ENCODE measurements around the gene SND1. TPM values are rescaled to one million over a fixed set of nuclear protein-coding genes. Genes with fewer than 3 reads are reported as not detected.

SND1 gene
- total RNA-seq, 1 donor, result 241 TPM

GRCh38 chr7:127953423-127954356, 301.7 kb downstream of the SND1 start:
- H3K4me3 ChIP-seq (ENCODE audit: low read depth, low read length), result no peak overlapping the region
- no peak for TF ChIP-seq CTCF (IDR thresholded peaks at IDR 0.05; ENCODE audit: insufficient read depth, low read depth, low read length)
- no peak for DNase-seq (ENCODE audit: low read depth)

- no peak for DNase-seq (ENCODE audit: low read depth)
- TF ChIP-seq CTCF (IDR thresholded peaks at IDR 0.05; ENCODE audit: insufficient read depth, low read depth, low read length), result no peak
- H3K4me3 ChIP-seq (ENCODE audit: low read depth, low read length), result no peak overlapping the region
Measured at GRCh38 chr7:127954357-127954748, 302.4 kb downstream of the SND1 start.

- H3K4me3 ChIP-seq (ENCODE audit: low read depth, low read length), result no peak overlapping the region
- peak; percentile 78 for DNase-seq (ENCODE audit: low read depth)
- no peak for TF ChIP-seq CTCF (IDR thresholded peaks at IDR 0.05; ENCODE audit: insufficient read depth, low read depth, low read length)
Measured at GRCh38 chr7:127955051-127955531, 303.1 kb downstream of the SND1 start.

- no peak for TF ChIP-seq CTCF (IDR thresholded peaks at IDR 0.05; ENCODE audit: insufficient read depth, low read depth, low read length)
- DNase-seq (ENCODE audit: low read depth), result no peak
- H3K4me3 ChIP-seq (ENCODE audit: low read depth, low read length), result no peak overlapping the region
Measured at GRCh38 chr7:127957886-127958285, 305.9 kb downstream of the SND1 start.

GRCh38 chr7:127959770-127960169, 307.8 kb downstream of the SND1 start:
- TF ChIP-seq CTCF (IDR thresholded peaks at IDR 0.05; ENCODE audit: insufficient read depth, low read depth, low read length), result no peak
- no peak overlapping the region for H3K4me3 ChIP-seq (ENCODE audit: low read depth, low read length)
- DNase-seq (ENCODE audit: low read depth), result no peak

GRCh38 chr7:127961786-127962453, 309.9 kb downstream of the SND1 start:
- no peak for DNase-seq (ENCODE audit: low read depth)
- H3K4me3 ChIP-seq (ENCODE audit: low read depth, low read length), result no peak overlapping the region
- no peak for TF ChIP-seq CTCF (IDR thresholded peaks at IDR 0.05; ENCODE audit: insufficient read depth, low read depth, low read length)
